Body of pancreas (tissue), 4 donors: Measurements from ENCODE around the gene SCAP. TPM values are rescaled to one million over a fixed set of nuclear protein-coding genes. Genes with fewer than 3 reads are reported as not detected.

Experiments
- ATAC-seq: fragments of 150-250 bp; one replicate; pipeline ENCODE4 v1.9.1; 2016
- DNase-seq, 4 donors: peaks; one replicate each; pipeline ENCODE4 v3.0.0-alpha.2; 2019
- H3K27ac ChIP-seq, 4 donors: fragments of 200-600 bp; sonication (generic); 1 replicate in 3 of 4; 2 replicates in 1 of 4; pipeline versions ENCODE4 v1.5.1 to v1.6.1; 2016 to 2019; ENCODE audit warnings: mild to moderate bottlenecking in 1 of 4, mixed read lengths in 1 of 4, moderate library complexity in 1 of 4
- H3K27me3 ChIP-seq, 2 donors: fragments of 200-600 bp; sonication (generic); one replicate each; pipeline ENCODE4 v1.6.0; 2016; ENCODE audit warnings: mild to moderate bottlenecking in 1 of 2
- H3K36me3 ChIP-seq, 2 donors: fragments of 200-600 bp; sonication (generic); replicated peaks in 1 of 2; 2 replicates each; pipeline ENCODE4 v1.5.1; 2016; ENCODE audit warnings: low read depth in 2 of 2; ENCODE audit not compliant: insufficient read depth in 1 of 2
- H3K4me1 ChIP-seq: fragments of 200-600 bp; sonication (generic); one replicate; pipeline ENCODE4 v1.6.0; 2016
- H3K4me3 ChIP-seq, 2 donors: fragments of 200-600 bp; sonication (generic); 1 replicate in 1 of 2; 2 replicates in 1 of 2; pipeline ENCODE4 v1.5.1; 2016 to 2019
- H3K9me3 ChIP-seq, 3 donors: fragments of 200-600 bp; sonication (generic); 1 replicate in 2 of 3; 2 replicates in 1 of 3; pipeline ENCODE4 v1.5.1; 2016
- POLR2A ChIP-seq, 3 donors: fragments of 450-650 bp; IDR thresholded peaks; one replicate each; pipeline ENCODE4 v1.6.1; 2016; ENCODE audit warnings: antibody characterized with exemption in 3 of 3, mild to moderate bottlenecking in 2 of 3
- WGBS, 2 donors: methylation state at CpG; one replicate each; pipeline ENCODE4 v1.1.5; 2017; 5-methylcytosine and 5-hydroxymethylcytosine counted together
- intact Hi-C: fragments of 100-400 bp; cut with DNase I; formaldehyde crosslinking; loops from one replicate; pipeline ENCODE4 v1.15.1; 2023
- total RNA-seq, 2 donors: library from RNA; depleted of rRNA; stranded (reverse); fragments of >200 nt; gene quantifications; one replicate each; pipeline ENCODE4 v1.1.0, GENCODE V29; 2016
- TF ChIP-seq, protein P1 (sequence below), 7 experiments: fragments of 450-650 bp in 4 of 7; fragments of 200-600 bp in 3 of 7; sonication (generic) in 3 of 7; IDR thresholded peaks; one replicate each; pipeline ENCODE4 v1.5.1; 2016 to 2019; ENCODE audit warnings: antibody characterized with exemption in 7 of 7

SCAP gene
- total RNA-seq, 2 donors from 2014 or later, result 56.6 to 122 TPM

DNA sequence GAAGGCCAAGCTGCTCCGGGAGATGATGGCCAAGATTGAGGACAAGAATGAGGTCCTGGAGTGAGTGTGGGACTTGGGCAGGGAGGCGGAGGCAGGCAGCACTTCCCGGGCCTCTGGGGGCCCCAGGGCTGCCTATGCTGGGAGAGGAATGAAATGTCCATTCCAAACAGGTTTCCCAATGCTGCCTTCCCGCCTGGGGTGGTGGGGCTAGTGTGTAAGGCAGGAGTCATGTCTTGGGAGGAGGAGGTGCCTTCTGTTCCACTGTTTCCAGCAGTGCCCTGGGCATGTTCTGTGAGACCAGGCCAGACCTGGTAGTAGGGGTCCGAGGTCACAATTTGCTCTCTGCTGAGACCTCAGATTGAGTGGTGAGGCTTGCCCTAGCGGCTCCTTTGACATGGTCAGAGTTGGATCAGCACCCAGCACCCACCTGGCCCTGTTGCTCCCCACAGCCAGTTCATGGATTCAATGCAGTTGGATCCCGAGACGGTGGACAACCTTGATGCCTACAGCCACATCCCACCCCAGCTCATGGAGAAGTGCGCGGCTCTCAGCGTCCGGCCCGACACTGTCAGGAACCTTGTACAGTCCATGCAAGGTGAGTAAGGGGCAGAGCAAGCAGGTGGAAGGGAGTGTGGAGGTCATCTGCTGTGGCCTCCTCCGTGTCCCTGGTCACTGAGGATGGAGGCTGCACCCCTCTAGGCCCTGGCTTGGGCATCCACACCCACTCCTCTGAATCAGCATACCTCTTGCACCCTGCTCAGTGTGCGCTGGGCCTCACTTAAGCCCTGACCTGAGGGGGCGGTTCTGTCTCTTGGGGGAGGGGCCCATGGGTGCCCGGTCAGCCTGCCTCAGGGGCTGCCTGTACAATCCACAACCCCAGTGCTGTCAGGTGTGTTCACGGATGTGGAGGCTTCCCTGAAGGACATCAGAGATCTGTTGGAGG is 67.6 kb downstream of the SCAP start:
- ATAC-seq (no peak), DNase-seq (no peak)
- TF ChIP-seq, protein P1, sequence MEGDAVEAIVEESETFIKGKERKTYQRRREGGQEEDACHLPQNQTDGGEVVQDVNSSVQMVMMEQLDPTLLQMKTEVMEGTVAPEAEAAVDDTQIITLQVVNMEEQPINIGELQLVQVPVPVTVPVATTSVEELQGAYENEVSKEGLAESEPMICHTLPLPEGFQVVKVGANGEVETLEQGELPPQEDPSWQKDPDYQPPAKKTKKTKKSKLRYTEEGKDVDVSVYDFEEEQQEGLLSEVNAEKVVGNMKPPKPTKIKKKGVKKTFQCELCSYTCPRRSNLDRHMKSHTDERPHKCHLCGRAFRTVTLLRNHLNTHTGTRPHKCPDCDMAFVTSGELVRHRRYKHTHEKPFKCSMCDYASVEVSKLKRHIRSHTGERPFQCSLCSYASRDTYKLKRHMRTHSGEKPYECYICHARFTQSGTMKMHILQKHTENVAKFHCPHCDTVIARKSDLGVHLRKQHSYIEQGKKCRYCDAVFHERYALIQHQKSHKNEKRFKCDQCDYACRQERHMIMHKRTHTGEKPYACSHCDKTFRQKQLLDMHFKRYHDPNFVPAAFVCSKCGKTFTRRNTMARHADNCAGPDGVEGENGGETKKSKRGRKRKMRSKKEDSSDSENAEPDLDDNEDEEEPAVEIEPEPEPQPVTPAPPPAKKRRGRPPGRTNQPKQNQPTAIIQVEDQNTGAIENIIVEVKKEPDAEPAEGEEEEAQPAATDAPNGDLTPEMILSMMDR (IDR thresholded peaks at IDR 0.05), result no peak
- TF ChIP-seq POLR2A (IDR thresholded peaks at IDR 0.05), result no peak
- peaks cover 14% of the 10 kb centered on the region for H3K4me1 ChIP-seq
- H3K27me3 ChIP-seq, result no peaks in the 10 kb centered on the region
- H3K4me3 ChIP-seq, result no peak overlapping the region
- H3K27ac ChIP-seq, result no peak overlapping the region
- no peaks in the 10 kb centered on the region for H3K9me3 ChIP-seq
- intact Hi-C loops, result no loop called here
- 89 to 100% methylated on average over 2 to 17 of the region's 18 CpGs for WGBS, 2 donors
- H3K36me3 ChIP-seq, result peaks cover 0 to 33% of the 10 kb centered on the region in 2 donors

DNA sequence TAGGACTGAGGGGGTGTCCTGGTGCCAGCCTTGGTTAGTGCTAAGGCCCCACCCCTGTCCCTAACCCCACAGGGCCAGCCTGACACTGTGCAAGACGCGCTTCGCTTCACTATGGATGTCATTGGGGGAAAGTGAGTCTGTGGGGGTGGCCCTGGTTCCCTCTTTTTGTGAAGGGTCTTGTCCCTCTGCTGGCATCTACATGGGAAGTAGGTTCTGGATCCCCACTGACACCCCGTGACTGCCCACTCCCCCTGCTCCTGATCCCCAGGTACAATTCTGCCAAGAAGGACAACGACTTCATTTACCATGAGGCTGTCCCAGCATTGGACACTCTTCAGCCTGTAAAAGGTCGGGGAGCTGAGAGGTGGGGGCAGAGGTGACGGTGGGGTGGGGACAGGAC is 68.5 kb downstream of the SCAP start:
- H3K36me3 ChIP-seq, result peaks cover 0 to 31% of the 10 kb centered on the region in 2 donors
- WGBS, 2 donors, result 97 to 100% methylated on average over 5 to 7 of the region's 7 CpGs
- H3K4me3 ChIP-seq, result no peak overlapping the region

DNA sequence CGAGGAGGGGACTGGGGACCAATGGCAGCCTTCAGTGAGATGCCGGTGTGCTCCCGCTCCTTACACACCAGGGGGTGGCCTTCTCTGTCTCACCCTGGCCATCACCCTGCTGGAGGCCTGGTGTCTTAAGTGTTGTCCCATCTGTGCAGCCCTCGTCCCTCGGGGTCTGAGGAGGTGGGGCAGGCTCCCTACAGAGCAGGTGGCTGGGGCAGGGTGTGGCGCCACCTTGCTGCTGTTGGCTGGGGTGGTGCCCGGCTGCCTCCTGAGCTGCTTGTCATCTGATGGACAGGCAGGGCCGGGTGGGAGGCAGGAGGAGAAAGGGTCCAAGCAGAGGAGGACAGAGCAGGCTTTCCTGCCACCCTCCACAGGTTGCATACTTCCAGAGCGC is 69.0 kb downstream of the SCAP start:
- intact Hi-C loops, result no loop called here
- TF ChIP-seq, protein P1 (IDR thresholded peaks at IDR 0.05), result no peak
- TF ChIP-seq POLR2A (IDR thresholded peaks at IDR 0.05), result no peak
- H3K9me3 ChIP-seq, result no peaks in the 10 kb centered on the region
- H3K27me3 ChIP-seq, result no peaks in the 10 kb centered on the region
- no peak for DNase-seq
- no peak for ATAC-seq
- H3K4me1 ChIP-seq, result peaks cover 14% of the 10 kb centered on the region
- 77 to 90% methylated on average over 6 to 9 of the region's 9 CpGs for WGBS, 2 donors
- H3K36me3 ChIP-seq, result peaks cover 0 to 28% of the 10 kb centered on the region in 2 donors
- no peak overlapping the region for H3K4me3 ChIP-seq
- H3K27ac ChIP-seq, result no peak overlapping the region

More for the DNA sequence above, 68.5 kb downstream of the SCAP start:
- no peaks in the 10 kb centered on the region for H3K9me3 ChIP-seq
- H3K4me1 ChIP-seq, result peaks cover 14% of the 10 kb centered on the region
- no peak for ATAC-seq
- DNase-seq, result no peak
- no peak overlapping the region for H3K27ac ChIP-seq
- TF ChIP-seq, protein P1 (IDR thresholded peaks at IDR 0.05), result no peak
- no peak for TF ChIP-seq POLR2A (IDR thresholded peaks at IDR 0.05)
- intact Hi-C loops, result no loop called here
- H3K27me3 ChIP-seq, result no peaks in the 10 kb centered on the region

DNA sequence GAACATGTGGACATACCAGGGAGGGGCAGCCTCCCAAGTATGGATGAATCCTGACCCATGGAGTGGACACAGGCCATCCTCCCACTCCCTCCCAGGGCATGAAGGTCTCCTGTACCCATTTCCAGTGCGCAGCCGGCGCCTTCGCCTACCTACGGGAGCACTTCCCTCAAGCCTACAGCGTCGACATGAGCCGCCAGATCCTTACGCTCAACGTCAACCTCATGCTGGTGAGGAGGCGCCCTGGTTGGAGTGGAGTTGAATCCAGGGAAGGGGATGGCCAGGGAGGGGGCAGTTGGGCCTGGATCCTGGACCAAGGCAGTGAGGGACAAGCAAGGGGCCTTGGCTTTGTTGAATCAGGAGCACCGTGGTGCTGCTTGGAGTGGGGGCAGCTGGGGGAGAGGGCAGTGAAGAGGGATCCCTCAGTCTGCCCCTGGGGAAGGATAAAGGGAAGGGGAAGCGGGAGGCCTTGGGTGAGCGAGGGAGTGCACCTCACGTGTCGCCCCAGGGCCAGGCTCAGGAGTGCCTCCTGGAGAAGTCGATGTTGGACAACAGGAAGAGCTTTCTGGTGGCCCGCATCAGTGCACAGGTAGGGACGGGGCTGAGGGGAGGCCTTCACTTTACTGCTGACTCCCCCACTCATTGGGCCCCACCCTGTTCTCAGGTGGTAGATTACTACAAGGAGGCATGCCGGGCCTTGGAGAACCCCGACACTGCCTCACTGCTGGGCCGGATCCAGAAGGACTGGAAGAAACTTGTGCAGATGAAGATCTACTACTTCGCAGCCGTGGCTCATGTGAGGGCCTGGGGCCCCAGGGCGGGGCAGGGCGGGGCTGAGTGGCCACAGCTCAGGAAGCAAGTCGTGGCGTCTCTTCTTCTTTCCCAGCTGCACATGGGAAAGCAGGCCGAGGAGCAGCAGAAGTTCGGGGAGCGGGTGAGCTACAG is 69.7 kb downstream of the SCAP start:
- Histone ChIP-seq H3K9me3 (no peaks in the 10 kb centered on the region), H3K27ac (peak overlapping the region in 2 of 4 donors; percentile 28 to 41), H3K4me1 (peaks cover 14% of the 10 kb centered on the region), H3K36me3 (peaks cover 0 to 26% of the 10 kb centered on the region in 2 donors), H3K4me3 (no peak overlapping the region), H3K27me3 (no peaks in the 10 kb centered on the region)
- TF ChIP-seq, protein P1 (IDR thresholded peaks at IDR 0.05), result no peak
- no peak for TF ChIP-seq POLR2A (IDR thresholded peaks at IDR 0.05)
- intact Hi-C loops, result no loop called here
- no peak for DNase-seq
- ATAC-seq, result no peak
- WGBS, 2 donors, result 87 to 89% methylated on average over 24 to 28 of the region's 31 CpGs
